Thyroid gland (tissue), 4 donors: Measurements from ENCODE around the gene RORB. TPM values are rescaled to one million over a fixed set of nuclear protein-coding genes. Genes with fewer than 3 reads are reported as not detected.

Experiments
- DNase-seq, 2 donors: peaks; one replicate each; pipeline ENCODE4 v3.0.0-alpha.2; 2019
- H3K27ac ChIP-seq, 3 donors: fragments of 200-600 bp; sonication (generic); 1 replicate in 2 of 3; 2 replicates in 1 of 3; pipeline ENCODE4 v1.5.1; 2016 to 2019; ENCODE audit warnings: mild to moderate bottlenecking in 1 of 3, moderate library complexity in 1 of 3
- H3K27me3 ChIP-seq: fragments of 200-600 bp; sonication (generic); one replicate; pipeline ENCODE4 v1.5.1; 2019
- H3K36me3 ChIP-seq, 2 donors: fragments of 200-600 bp; sonication (generic); one replicate each; pipeline ENCODE4 v1.5.1; 2016 to 2019
- H3K4me1 ChIP-seq, 2 donors: fragments of 200-600 bp; sonication (generic); one replicate each; pipeline ENCODE4 v1.5.1; 2017 to 2019
- H3K4me3 ChIP-seq, 3 donors: fragments of 200-600 bp; sonication (generic); replicated peaks in 1 of 3; 1 replicate in 2 of 3; 2 replicates in 1 of 3; pipeline ENCODE4 v1.5.1; 2016; ENCODE audit warnings: mild to moderate bottlenecking in 1 of 3
- H3K9me3 ChIP-seq: fragments of 200-600 bp; sonication (generic); one replicate; pipeline ENCODE4 v1.5.1; 2017
- POLR2A ChIP-seq, 2 donors: fragments of 450-650 bp; IDR thresholded peaks; one replicate each; pipeline ENCODE4 v1.6.1; 2017; ENCODE audit warnings: antibody characterized with exemption in 2 of 2, mild to moderate bottlenecking in 2 of 2, moderate library complexity in 1 of 2
- WGBS, 2 donors: methylation state at CpG; one replicate each; pipeline ENCODE4 v1.1.5; 2017; 5-methylcytosine and 5-hydroxymethylcytosine counted together
- intact Hi-C: fragments of 100-400 bp; cut with DNase I; formaldehyde crosslinking; loops from one replicate; pipeline ENCODE4 v1.15.1; 2023
- total RNA-seq, 4 donors: library from RNA; depleted of rRNA; stranded (reverse); fragments of >200 nt; gene quantifications; one replicate each; pipeline ENCODE4 v1.2.3, GENCODE V29; 2016
- TF ChIP-seq, protein P1 (sequence below), 6 experiments: fragments of 200-600 bp in 3 of 6; fragments of 450-650 bp in 3 of 6; sonication (generic) in 3 of 6; IDR thresholded peaks; one replicate each; pipeline ENCODE4 v1.5.1; 2016 to 2019; ENCODE audit warnings: antibody characterized with exemption in 6 of 6, mild to moderate bottlenecking in 2 of 6, inconsistent platforms in 1 of 6, moderate library complexity in 1 of 6

The RORB gene
- total RNA-seq, 4 donors from 2014 or later, result 0.27 to 1.8 (median 1.3) TPM

GRCh38 chr9:74534841-74535240 lies 37.7 kb downstream of the RORB start:
- Histone ChIP-seq H3K27ac (no peak overlapping the region), H3K27me3 (no peaks in the 10 kb centered on the region), H3K4me3 (no peak overlapping the region), H3K36me3 (no peaks in the 10 kb centered on the region), H3K4me1 (no peaks in the 10 kb centered on the region), H3K9me3 (no peaks in the 10 kb centered on the region)
- intact Hi-C loops, result no loop called here
- TF ChIP-seq, protein P1, sequence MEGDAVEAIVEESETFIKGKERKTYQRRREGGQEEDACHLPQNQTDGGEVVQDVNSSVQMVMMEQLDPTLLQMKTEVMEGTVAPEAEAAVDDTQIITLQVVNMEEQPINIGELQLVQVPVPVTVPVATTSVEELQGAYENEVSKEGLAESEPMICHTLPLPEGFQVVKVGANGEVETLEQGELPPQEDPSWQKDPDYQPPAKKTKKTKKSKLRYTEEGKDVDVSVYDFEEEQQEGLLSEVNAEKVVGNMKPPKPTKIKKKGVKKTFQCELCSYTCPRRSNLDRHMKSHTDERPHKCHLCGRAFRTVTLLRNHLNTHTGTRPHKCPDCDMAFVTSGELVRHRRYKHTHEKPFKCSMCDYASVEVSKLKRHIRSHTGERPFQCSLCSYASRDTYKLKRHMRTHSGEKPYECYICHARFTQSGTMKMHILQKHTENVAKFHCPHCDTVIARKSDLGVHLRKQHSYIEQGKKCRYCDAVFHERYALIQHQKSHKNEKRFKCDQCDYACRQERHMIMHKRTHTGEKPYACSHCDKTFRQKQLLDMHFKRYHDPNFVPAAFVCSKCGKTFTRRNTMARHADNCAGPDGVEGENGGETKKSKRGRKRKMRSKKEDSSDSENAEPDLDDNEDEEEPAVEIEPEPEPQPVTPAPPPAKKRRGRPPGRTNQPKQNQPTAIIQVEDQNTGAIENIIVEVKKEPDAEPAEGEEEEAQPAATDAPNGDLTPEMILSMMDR (IDR thresholded peaks at IDR 0.05), result no peak
- no peak for TF ChIP-seq POLR2A (IDR thresholded peaks at IDR 0.05)
- DNase-seq, result no peak
- 80 to 83% methylated on average over 3 of the region's 3 CpGs for WGBS, 2 donors

DNA sequence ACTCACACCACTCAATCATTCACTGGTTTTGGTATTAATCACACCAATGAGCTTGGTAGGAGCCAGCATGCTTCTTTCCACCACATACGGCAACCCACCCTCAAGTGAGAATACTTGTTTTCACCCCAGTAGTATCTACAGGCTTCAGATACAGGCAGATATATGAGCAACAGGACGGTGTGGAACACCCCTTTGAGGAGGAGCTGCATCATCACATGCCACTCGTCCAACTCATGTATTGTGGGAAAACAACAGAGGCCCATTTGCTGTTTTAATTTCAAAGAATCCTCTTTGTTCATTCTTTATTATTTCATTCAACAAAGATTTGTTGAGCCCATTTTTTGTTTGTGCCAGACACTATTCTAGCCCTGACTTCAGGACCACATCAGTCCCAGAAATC lies 46.0 kb downstream of the RORB start:
- H3K4me1 ChIP-seq, result no peaks in the 10 kb centered on the region
- no peaks in the 10 kb centered on the region for H3K9me3 ChIP-seq
- no peaks in the 10 kb centered on the region for H3K27me3 ChIP-seq
- H3K27ac ChIP-seq, result no peak overlapping the region
- no peak for TF ChIP-seq POLR2A (IDR thresholded peaks at IDR 0.05)
- TF ChIP-seq, protein P1 (IDR thresholded peaks at IDR 0.05), result no peak
- intact Hi-C loops, result no loop called here
- 51 to 54% methylated on average over 3 of the region's 3 CpGs for WGBS, 2 donors
- H3K36me3 ChIP-seq, result no peaks in the 10 kb centered on the region
- no peak for DNase-seq
- no peak overlapping the region for H3K4me3 ChIP-seq

GRCh38 chr9:74551266-74551665 lies 54.1 kb downstream of the RORB start:
- Histone ChIP-seq H3K27me3 (no peaks in the 10 kb centered on the region), H3K4me1 (no peaks in the 10 kb centered on the region), H3K36me3 (no peaks in the 10 kb centered on the region), H3K27ac (no peak overlapping the region), H3K4me3 (no peak overlapping the region), H3K9me3 (no peaks in the 10 kb centered on the region)
- DNase-seq, result no peak
- 83 to 87% methylated on average over 5 of the region's 5 CpGs for WGBS, 2 donors
- intact Hi-C loops, result no loop called here
- TF ChIP-seq, protein P1 (IDR thresholded peaks at IDR 0.05), result no peak
- TF ChIP-seq POLR2A (IDR thresholded peaks at IDR 0.05), result no peak

GRCh38 chr9:74554751-74555419 lies 57.8 kb downstream of the RORB start:
- peak in 1 of 2 donors; percentile 2 for DNase-seq
- H3K27ac ChIP-seq, result no peak overlapping the region
- no peaks in the 10 kb centered on the region for H3K4me1 ChIP-seq
- H3K9me3 ChIP-seq, result no peaks in the 10 kb centered on the region
- intact Hi-C loops, result no loop called here
- no peaks in the 10 kb centered on the region for H3K27me3 ChIP-seq
- H3K36me3 ChIP-seq, result no peaks in the 10 kb centered on the region
- WGBS, 2 donors, result 43 to 55% methylated on average over 9 of the region's 9 CpGs
- no peak for TF ChIP-seq POLR2A (IDR thresholded peaks at IDR 0.05)
- TF ChIP-seq, protein P1 (IDR thresholded peaks at IDR 0.05), result no peak
- no peak overlapping the region for H3K4me3 ChIP-seq

GRCh38 chr9:74555565-74555964 lies 58.4 kb downstream of the RORB start:
- Histone ChIP-seq H3K4me1 (no peaks in the 10 kb centered on the region), H3K27ac (no peak overlapping the region), H3K27me3 (no peaks in the 10 kb centered on the region), H3K36me3 (no peaks in the 10 kb centered on the region), H3K9me3 (no peaks in the 10 kb centered on the region), H3K4me3 (no peak overlapping the region)
- DNase-seq, result no peak
- intact Hi-C loops, result no loop called here
- WGBS, 2 donors, result 85% methylated on average over 3 of the region's 3 CpGs
- TF ChIP-seq, protein P1 (IDR thresholded peaks at IDR 0.05), result no peak
- no peak for TF ChIP-seq POLR2A (IDR thresholded peaks at IDR 0.05)
